Heart left ventricle (tissue), 16 donors: ENCODE results near the gene TMEM163. TPM values are rescaled to one million over a fixed set of nuclear protein-coding genes. Genes with fewer than 3 reads are reported as not detected.

Experiments used
- ATAC-seq, 4 donors: fragments of 200-7000 bp; cut with Tn5 transposase; one replicate each; pipeline ENCODE4 v1.9.1; 2020 to 2022; ENCODE audit warnings: moderate library complexity in 4 of 4, mild to moderate bottlenecking in 3 of 4, moderate number of reproducible peaks in 1 of 4
- DNase-seq, 5 donors: peaks; one replicate each; pipeline ENCODE4 v3.0.0-alpha.2; 2020
- H3K27ac ChIP-seq, 12 donors: fragments of 200-600 bp; sonication (generic) in 4 of 12; one replicate each; pipeline versions ENCODE4 v1.5.0 to v1.8.0; 2016 to 2022; ENCODE audit warnings: mild to moderate bottlenecking in 2 of 12
- H3K27me3 ChIP-seq, 9 donors: fragments of 200-600 bp; sonication (generic) in 2 of 9; one replicate each; pipeline versions ENCODE4 v1.5.1 to v1.8.0; 2016 to 2022; ENCODE audit warnings: mild to moderate bottlenecking in 3 of 9
- H3K36me3 ChIP-seq, 9 donors: fragments of 200-600 bp; sonication (generic) in 2 of 9; one replicate each; pipeline versions ENCODE4 v1.5.0 to v1.8.0; 2018 to 2022; ENCODE audit warnings: mild to moderate bottlenecking in 2 of 9
- H3K4me1 ChIP-seq, 12 donors: fragments of 200-600 bp; sonication (generic) in 4 of 12; one replicate each; pipeline versions ENCODE4 v1.5.0 to v1.8.0; 2016 to 2022; ENCODE audit warnings: mild to moderate bottlenecking in 3 of 12
- H3K4me3 ChIP-seq, 12 donors: fragments of 200-600 bp; sonication (generic) in 4 of 12; one replicate each; pipeline versions ENCODE4 v1.5.0 to v1.8.0; 2017 to 2022; ENCODE audit warnings: mild to moderate bottlenecking in 9 of 12, moderate library complexity in 4 of 12
- H3K9me3 ChIP-seq, 12 donors: fragments of 200-600 bp; sonication (generic) in 4 of 12; one replicate each; pipeline versions ENCODE4 v1.5.0 to v1.8.0; 2016 to 2022; ENCODE audit warnings: mild to moderate bottlenecking in 1 of 12
- CTCF ChIP-seq, 12 donors: fragments of 200-600 bp; sonication (generic) in 4 of 12; IDR thresholded peaks; one replicate each; pipeline versions ENCODE4 v1.5.0 to v1.8.0; 2018 to 2022; ENCODE audit warnings: antibody characterized with exemption in 12 of 12, mild to moderate bottlenecking in 5 of 12
- POLR2A ChIP-seq, 2 donors: fragments of 450-650 bp; IDR thresholded peaks; one replicate each; pipeline ENCODE4 v1.6.1; 2017; ENCODE audit warnings: antibody characterized with exemption in 2 of 2, mild to moderate bottlenecking in 2 of 2, moderate library complexity in 2 of 2
- WGBS, 4 donors: extraction: QIAGEN DNeasy Blood & Tissue Kit in 2 of 4; methylation state at CpG; one replicate each; pipeline versions ENCODE4 v1.1.5 to v1.1.7; 2013 to 2018; 5-methylcytosine and 5-hydroxymethylcytosine counted together
- intact Hi-C, 10 donors: fragments of 100-400 bp; cut with DNase I; formaldehyde crosslinking; loops; one replicate each; pipeline versions ENCODE4 v1.11.1 to v1.14.2; 2022
- polyA plus RNA-seq, 2 donors: library from polyadenylated mRNA; stranded (reverse); fragments of 200-250 nt; gene quantifications; one replicate each; pipeline ENCODE4 v1.2.3, GENCODE V29; 2013
- total RNA-seq, 9 donors: library from RNA; depleted of rRNA in 2 of 9; stranded (reverse); fragments of >200 nt in 2 of 9; fragmentation: NEBNext Ultra II Directional in 3 of 9; extraction: Animal tissue kit (Norgen Biotek cat#: 25700) in 3 of 9; gene quantifications; one replicate each; pipeline versions ENCODE4 v1.1.0 to v1.2.4, GENCODE V29; 2016 to 2023
- donor health status: ischemic (EF 13 %, LVEDD 7.1; RV severe dilation, severe dysfunction).
- donor health status: healthy with polysubstance abuse.
- donor health status: DM: no; HTN: yes; CAD: no.
- donor health status: DM: no; HTN: no; CAD: no.
- donor health status: ischemic (EF 25% LVEDD 6.9; RV normal size, moderate dysfunction).
- donor health status: ischemic (EF 25% LVEDD 5.7; RV mildly dilated, moderate dysfunction).
- donor health status: healthy.
- donor health status: DM: yes; HTN: yes; CAD: no.
- donor health status: ischemic (EF 35%, LVEDD 5.7; RV mildly dilated, moderate dysfunction).
- donor health status: nonischemic (EF 11% LVEDD 7.7; RV severe dilation, severe dysfunction).
- donor health status: DM: yes; HTN: yes; CAD: no.
- donor health status: PGD.
- donor health status: ischemic (EF 29% LVEDD 5.4; RV normal size, mild dysfunction).
- donor health status: nonischemic (EF 23%, LVEDD 6.1; RV moderate dilation, normal function).

The TMEM163 gene
- total and polyA plus RNA-seq, 11 donors = 0.14 to 1.4 (median 0.47) TPM

DNA sequence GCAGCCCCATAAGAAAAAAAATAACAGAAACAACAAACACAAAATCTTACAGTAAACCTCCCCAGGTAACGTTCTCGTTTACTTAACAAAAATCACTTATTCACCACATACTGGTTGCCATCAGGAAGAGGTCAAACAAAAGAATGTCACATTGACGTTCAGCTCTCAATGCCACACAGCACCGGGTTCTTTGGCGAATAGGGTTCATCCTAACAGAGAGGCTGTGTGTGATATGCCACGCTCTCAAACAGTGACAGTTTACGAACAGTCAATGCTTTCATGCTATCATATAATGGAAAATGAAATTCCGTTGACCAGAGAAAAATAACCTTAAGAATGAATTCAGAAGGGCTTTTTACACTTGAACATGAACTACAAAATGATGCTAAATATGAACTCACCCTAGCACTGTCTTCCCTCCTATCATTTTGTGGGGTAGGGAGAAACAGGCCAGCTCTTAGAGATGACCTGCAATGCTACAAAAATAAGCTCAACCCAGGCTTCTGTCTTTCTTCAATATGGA lies 2.0 kb downstream of the TMEM163 start:
- 58 to 77% (median 66%) methylated on average over 8 of the region's 8 CpGs for WGBS, 4 donors
- Histone ChIP-seq H3K9me3 (no peaks in the 10 kb centered on the region), H3K27ac (no peak overlapping the region), H3K36me3 (no peaks in the 10 kb centered on the region), H3K4me3 (no peak overlapping the region), H3K27me3 (peaks cover 12 to 80% (median 40%) of the 10 kb centered on the region in 9 donors), H3K4me1 (peaks cover 0 to 25% (median 8%) of the 10 kb centered on the region in 12 donors)
- intact Hi-C loops = loop anchor here in 1 of 10 donors (5.0 kb wide), 1 partner anchor 39 kb away; no protein-coding TSS in a partner anchor
- ATAC-seq (no peak), DNase-seq (no peak)
- no peak for TF ChIP-seq CTCF (IDR thresholded peaks at IDR 0.05)
- no peak for TF ChIP-seq POLR2A (IDR thresholded peaks at IDR 0.05)

GRCh38 chr2:134715932-134716643 lies 2.7 kb downstream of the TMEM163 start:
- H3K4me1 ChIP-seq = peaks cover 0 to 25% (median 8%) of the 10 kb centered on the region in 12 donors
- DNase-seq (no peak), ATAC-seq (no peak)
- TF ChIP-seq POLR2A (IDR thresholded peaks at IDR 0.05) = no peak
- TF ChIP-seq CTCF (IDR thresholded peaks at IDR 0.05) = no peak
- no peaks in the 10 kb centered on the region for H3K36me3 ChIP-seq
- intact Hi-C loops = loop anchor here in 1 of 10 donors (5.0 kb wide), 1 partner anchor 39 kb away; no protein-coding TSS in a partner anchor
- peaks cover 17 to 79% (median 40%) of the 10 kb centered on the region in 9 donors for H3K27me3 ChIP-seq
- no peak overlapping the region for H3K4me3 ChIP-seq
- 65 to 88% (median 77%) methylated on average over 4 of the region's 4 CpGs for WGBS, 4 donors
- H3K9me3 ChIP-seq = no peaks in the 10 kb centered on the region
- no peak overlapping the region for H3K27ac ChIP-seq

GRCh38 chr2:134714228-134714627 lies 4.6 kb downstream of the TMEM163 start:
- no peak for ATAC-seq
- H3K27me3 ChIP-seq = peaks cover 17 to 78% (median 41%) of the 10 kb centered on the region in 9 donors

More at GRCh38 chr2:134714228-134714627, 4.6 kb downstream of the TMEM163 start:
- TF ChIP-seq CTCF (IDR thresholded peaks at IDR 0.05) (no peak), POLR2A (IDR thresholded peaks at IDR 0.05) (no peak)
- DNase-seq = no peak
- no peak overlapping the region for H3K4me3 ChIP-seq
- peaks cover 0 to 25% (median 8%) of the 10 kb centered on the region in 12 donors for H3K4me1 ChIP-seq
- intact Hi-C loops = no loop called here
- 81 to 98% (median 95%) methylated on average over 2 of the region's 2 CpGs for WGBS, 4 donors
- no peak overlapping the region for H3K27ac ChIP-seq
- no peaks in the 10 kb centered on the region for H3K36me3 ChIP-seq
- H3K9me3 ChIP-seq = no peaks in the 10 kb centered on the region
